Left lung (tissue), 10 donors: ENCODE measurements around the gene NDUFV2. TPM values are rescaled to one million over a fixed set of nuclear protein-coding genes. Genes with fewer than 3 reads are reported as not detected.
A peak's percentile ranks its signal among the peaks of the same experiment; 100 is the strongest.

Source experiments
- ATAC-seq: fragments of 200-7000 bp; cut with Tn5 transposase; one replicate; pipeline ENCODE4 v1.9.1; 2020; ENCODE audit warnings: moderate library complexity
- DNase-seq, 4 donors: peaks; one replicate each; pipeline ENCODE4 v3.0.0-alpha.2; 2013 to 2020
- H3K27ac ChIP-seq, 2 donors: fragments of 200-600 bp; sonication (generic) in 1 of 2; one replicate each; pipeline versions ENCODE4 v1.5.0 to v1.8.0; 2020 to 2021
- H3K27me3 ChIP-seq, 2 donors: fragments of 200-600 bp; sonication (generic) in 1 of 2; one replicate each; pipeline versions ENCODE4 v1.5.0 to v1.8.0; 2020 to 2021
- H3K36me3 ChIP-seq, 2 donors: fragments of 200-600 bp; sonication (generic) in 1 of 2; one replicate each; pipeline versions ENCODE4 v1.5.0 to v1.8.0; 2020 to 2021
- H3K4me1 ChIP-seq, 2 donors: fragments of 200-600 bp; one replicate each; pipeline ENCODE4 v1.8.0; 2021
- H3K4me3 ChIP-seq, 2 donors: fragments of 200-600 bp; sonication (generic) in 1 of 2; one replicate each; pipeline versions ENCODE4 v1.5.0 to v1.8.0; 2020 to 2021; ENCODE audit warnings: mild to moderate bottlenecking in 1 of 2
- H3K9me3 ChIP-seq, 2 donors: fragments of 200-600 bp; sonication (generic) in 1 of 2; one replicate each; pipeline versions ENCODE4 v1.5.0 to v1.8.0; 2020 to 2021
- intact Hi-C, 2 donors: fragments of 100-400 bp; cut with DNase I; formaldehyde crosslinking; loops; one replicate each; pipeline versions ENCODE4 v1.11.2 to v1.14.2; 2022
- polyA plus RNA-seq, 6 donors: library from polyadenylated mRNA; unstranded; fragments of 120-200 nt; gene quantifications; one replicate each; pipeline ENCODE4 v1.2.1, GENCODE V29; 2013; ENCODE audit not compliant: insufficient read length in 6 of 6
- total RNA-seq, 2 donors: library from RNA; stranded (reverse); fragmentation: NEBNext Ultra II Directional; extraction: Animal tissue kit (Norgen Biotek cat#: 25700); gene quantifications; one replicate each; pipeline ENCODE4 v1.2.1, GENCODE V29; 2021
- TF ChIP-seq, protein P1 (sequence below), 2 donors: fragments of 200-600 bp; sonication (generic) in 1 of 2; IDR thresholded peaks; one replicate each; pipeline versions ENCODE4 v1.5.0 to v1.8.0; 2021; ENCODE audit warnings: antibody characterized with exemption in 2 of 2
- donor health status: DM: no; HTN: yes; CAD: no.
- donor health status: DM: no; HTN: no; CAD: no.

The NDUFV2 gene
- total and polyA plus RNA-seq, 8 donors = 69.1 to 138 (median 93.6) TPM

DNA sequence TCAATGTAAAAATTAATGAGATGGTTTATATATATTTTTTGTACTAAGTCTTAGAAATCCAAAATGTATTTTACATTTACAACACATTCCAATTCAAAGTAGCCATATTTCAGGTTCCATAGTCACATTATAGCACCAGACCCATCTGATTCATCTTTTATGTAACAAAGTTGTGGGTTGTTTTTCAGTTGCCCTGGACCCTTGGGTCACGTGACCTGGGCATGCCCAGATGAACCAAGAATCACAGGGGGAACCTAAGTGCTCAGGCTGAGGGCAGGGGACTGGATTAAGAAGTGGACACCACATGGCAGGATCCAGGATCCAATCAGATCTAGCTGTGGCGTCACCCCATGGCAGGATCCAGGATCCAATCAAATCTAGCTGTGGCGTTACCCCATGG lies 44.9 kb upstream of the NDUFV2 start:
- H3K4me3 ChIP-seq = no peak overlapping the region
- peak; percentile 11 for ATAC-seq
- DNase-seq = no peak
- no peaks in the 10 kb centered on the region for H3K27me3 ChIP-seq
- TF ChIP-seq, protein P1, sequence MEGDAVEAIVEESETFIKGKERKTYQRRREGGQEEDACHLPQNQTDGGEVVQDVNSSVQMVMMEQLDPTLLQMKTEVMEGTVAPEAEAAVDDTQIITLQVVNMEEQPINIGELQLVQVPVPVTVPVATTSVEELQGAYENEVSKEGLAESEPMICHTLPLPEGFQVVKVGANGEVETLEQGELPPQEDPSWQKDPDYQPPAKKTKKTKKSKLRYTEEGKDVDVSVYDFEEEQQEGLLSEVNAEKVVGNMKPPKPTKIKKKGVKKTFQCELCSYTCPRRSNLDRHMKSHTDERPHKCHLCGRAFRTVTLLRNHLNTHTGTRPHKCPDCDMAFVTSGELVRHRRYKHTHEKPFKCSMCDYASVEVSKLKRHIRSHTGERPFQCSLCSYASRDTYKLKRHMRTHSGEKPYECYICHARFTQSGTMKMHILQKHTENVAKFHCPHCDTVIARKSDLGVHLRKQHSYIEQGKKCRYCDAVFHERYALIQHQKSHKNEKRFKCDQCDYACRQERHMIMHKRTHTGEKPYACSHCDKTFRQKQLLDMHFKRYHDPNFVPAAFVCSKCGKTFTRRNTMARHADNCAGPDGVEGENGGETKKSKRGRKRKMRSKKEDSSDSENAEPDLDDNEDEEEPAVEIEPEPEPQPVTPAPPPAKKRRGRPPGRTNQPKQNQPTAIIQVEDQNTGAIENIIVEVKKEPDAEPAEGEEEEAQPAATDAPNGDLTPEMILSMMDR (IDR thresholded peaks at IDR 0.05) = no peak
- intact Hi-C loops = no loop called here
- H3K36me3 ChIP-seq = no peaks in the 10 kb centered on the region
- H3K9me3 ChIP-seq = peaks cover 0 to 9% of the 10 kb centered on the region in 2 donors
- H3K27ac ChIP-seq = no peak overlapping the region
- peaks cover 0 to 13% of the 10 kb centered on the region in 2 donors for H3K4me1 ChIP-seq

DNA sequence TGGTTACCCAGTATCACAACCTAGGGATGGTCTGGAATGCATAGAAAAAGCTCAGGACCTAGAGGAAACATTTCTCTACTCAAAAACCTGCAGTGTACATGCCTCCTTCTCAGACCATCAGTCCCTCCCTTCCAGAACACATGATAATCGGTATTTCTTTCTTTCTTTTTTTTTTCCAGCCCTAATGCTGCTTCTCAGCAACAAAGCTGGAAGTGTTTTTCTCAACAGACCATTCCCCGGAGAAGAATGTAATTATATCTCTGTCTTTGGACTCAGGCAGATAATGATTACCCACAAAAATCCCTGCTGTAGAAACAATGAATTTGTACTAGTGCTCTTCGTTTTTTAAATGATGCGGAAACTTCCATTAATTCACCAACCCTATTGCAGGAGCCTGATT lies 44.1 kb upstream of the NDUFV2 start:
- Histone ChIP-seq H3K27me3 (no peaks in the 10 kb centered on the region), H3K9me3 (peaks cover 0 to 2% of the 10 kb centered on the region in 2 donors), H3K4me1 (peaks cover 0 to 13% of the 10 kb centered on the region in 2 donors), H3K36me3 (no peaks in the 10 kb centered on the region), H3K27ac (no peak overlapping the region), H3K4me3 (no peak overlapping the region)
- ATAC-seq (no peak), DNase-seq (no peak)
- TF ChIP-seq, protein P1 (IDR thresholded peaks at IDR 0.05) = no peak
- intact Hi-C loops = no loop called here

DNA sequence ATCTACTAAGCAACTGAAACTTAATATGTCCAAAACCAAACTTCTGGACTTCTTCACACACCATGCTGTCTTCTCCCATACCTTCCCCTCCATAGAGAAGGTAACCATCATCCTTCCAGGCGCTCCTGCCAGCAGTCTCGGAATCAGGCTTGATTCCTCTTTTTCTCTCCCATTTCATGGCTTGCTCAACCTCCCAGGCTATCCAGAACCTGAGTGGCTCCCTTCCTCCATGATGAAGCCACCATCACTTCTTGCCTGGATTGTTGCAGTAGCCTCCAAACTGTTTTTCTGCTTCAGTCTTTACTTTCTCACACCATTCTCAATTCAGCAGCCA lies 40.1 kb upstream of the NDUFV2 start:
- Histone ChIP-seq H3K9me3 (no peaks in the 10 kb centered on the region), H3K27me3 (no peaks in the 10 kb centered on the region), H3K27ac (no peak overlapping the region), H3K36me3 (no peaks in the 10 kb centered on the region), H3K4me3 (no peak overlapping the region), H3K4me1 (no peaks in the 10 kb centered on the region)
- ATAC-seq = no peak
- TF ChIP-seq, protein P1 (IDR thresholded peaks at IDR 0.05) = no peak
- no peak for DNase-seq
- intact Hi-C loops = no loop called here

DNA sequence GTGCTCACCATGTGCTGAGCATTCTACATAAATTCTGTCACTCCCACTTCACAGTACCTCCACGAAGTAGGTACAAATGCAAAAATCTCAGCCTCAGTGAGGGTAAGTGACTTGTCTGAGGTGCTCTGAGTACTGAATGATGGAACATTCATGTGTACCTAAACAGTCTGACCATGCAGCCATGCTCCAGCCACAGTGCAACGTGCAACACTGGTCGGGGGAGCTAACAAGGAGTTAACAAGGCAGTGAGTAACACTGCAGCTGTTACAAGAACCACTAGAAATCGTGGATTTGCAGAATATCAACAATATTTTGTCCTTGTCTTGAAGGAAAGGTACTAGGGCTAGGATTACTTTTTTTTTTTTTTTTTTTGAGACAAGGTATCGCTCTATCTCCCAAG lies 36.6 kb upstream of the NDUFV2 start:
- DNase-seq = no peak
- intact Hi-C loops = no loop called here
- no peaks in the 10 kb centered on the region for H3K9me3 ChIP-seq
- no peaks in the 10 kb centered on the region for H3K27me3 ChIP-seq
- no peak for ATAC-seq
- no peak overlapping the region for H3K27ac ChIP-seq
- no peak overlapping the region for H3K4me3 ChIP-seq
- H3K4me1 ChIP-seq = peaks cover 0 to 7% of the 10 kb centered on the region in 2 donors
- H3K36me3 ChIP-seq = no peaks in the 10 kb centered on the region
- TF ChIP-seq, protein P1 (IDR thresholded peaks at IDR 0.05) = no peak

DNA sequence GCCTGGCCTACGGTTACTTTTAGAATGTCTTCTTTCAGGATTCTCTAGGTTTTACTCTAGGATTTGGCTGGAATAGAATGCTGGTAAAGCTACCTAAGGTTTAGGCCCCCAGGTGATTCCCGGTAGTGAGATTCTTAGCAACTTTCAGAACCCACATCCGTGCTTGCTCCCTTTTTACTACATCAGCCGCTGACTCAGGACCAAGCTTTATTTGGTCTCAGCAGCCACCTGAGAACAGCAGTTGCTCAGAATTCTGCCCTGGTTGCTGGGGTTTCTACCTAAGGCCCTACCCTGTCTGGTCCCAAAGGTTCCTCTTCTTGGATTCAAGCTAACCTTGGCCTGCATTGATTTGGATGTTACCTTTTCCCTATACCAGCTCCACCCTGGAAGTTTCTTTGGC lies 36.1 kb upstream of the NDUFV2 start:
- TF ChIP-seq, protein P1 (IDR thresholded peaks at IDR 0.05) = no peak
- DNase-seq (no peak), ATAC-seq (no peak)
- intact Hi-C loops = no loop called here
- Histone ChIP-seq H3K9me3 (no peaks in the 10 kb centered on the region), H3K27ac (no peak overlapping the region), H3K27me3 (no peaks in the 10 kb centered on the region), H3K4me3 (no peak overlapping the region), H3K36me3 (no peaks in the 10 kb centered on the region), H3K4me1 (peaks cover 0 to 7% of the 10 kb centered on the region in 2 donors)
